Activated T-helper 2 cell treated with anti-CD3 and anti-CD28 coated beads, Interferon-gamma antibody, Interleukin-2, Interleukin-4, amounts not matched to agents 10 μg/mL and 5 μg/mL and 100 μg/mL, durations not matched to agents 14 hours and 24 hours and 36 hours (primary cell): ENCODE measurements around the gene CENPP. TPM values are rescaled to one million over a fixed set of nuclear protein-coding genes. Genes with fewer than 3 reads are reported as not detected.

Experiments
- DNase-seq: peaks from one replicate; pipeline ENCODE4 v3.0.0; 2021; ENCODE audit warnings: low spot score
- H3K27ac Mint-ChIP-seq: one replicate; pipeline ENCODE4 v1.8.0; 2021; ENCODE audit warnings: mixed read lengths
- H3K27me3 Mint-ChIP-seq: one replicate; pipeline ENCODE4 v1.8.0; 2021; ENCODE audit warnings: low read depth, mixed read lengths
- H3K36me3 Mint-ChIP-seq: one replicate; pipeline ENCODE4 v1.8.0; 2021; ENCODE audit warnings: low read depth, mixed read lengths
- H3K4me1 Mint-ChIP-seq: one replicate; pipeline ENCODE4 v1.8.0; 2021; ENCODE audit warnings: low read depth, mixed read lengths
- H3K4me3 Mint-ChIP-seq: one replicate; pipeline ENCODE4 v1.8.0; 2021; ENCODE audit warnings: low read depth, mild to moderate bottlenecking, moderate library complexity, mixed read lengths
- H3K9me3 Mint-ChIP-seq: one replicate; pipeline ENCODE4 v1.8.0; 2021; ENCODE audit warnings: mixed read lengths
- intact Hi-C: fragments of 100-400 bp; cut with micrococcal nuclease; formaldehyde crosslinking; loops from one replicate; pipeline ENCODE4 v1.15.1; 2023
- total RNA-seq: library from RNA; stranded (reverse); gene quantifications from 2 replicates; pipeline ENCODE4 v1.2.3, GENCODE V29; 2022

CENPP gene
- total RNA-seq, 1 donor from 2014 or later = 19.2 TPM

DNA sequence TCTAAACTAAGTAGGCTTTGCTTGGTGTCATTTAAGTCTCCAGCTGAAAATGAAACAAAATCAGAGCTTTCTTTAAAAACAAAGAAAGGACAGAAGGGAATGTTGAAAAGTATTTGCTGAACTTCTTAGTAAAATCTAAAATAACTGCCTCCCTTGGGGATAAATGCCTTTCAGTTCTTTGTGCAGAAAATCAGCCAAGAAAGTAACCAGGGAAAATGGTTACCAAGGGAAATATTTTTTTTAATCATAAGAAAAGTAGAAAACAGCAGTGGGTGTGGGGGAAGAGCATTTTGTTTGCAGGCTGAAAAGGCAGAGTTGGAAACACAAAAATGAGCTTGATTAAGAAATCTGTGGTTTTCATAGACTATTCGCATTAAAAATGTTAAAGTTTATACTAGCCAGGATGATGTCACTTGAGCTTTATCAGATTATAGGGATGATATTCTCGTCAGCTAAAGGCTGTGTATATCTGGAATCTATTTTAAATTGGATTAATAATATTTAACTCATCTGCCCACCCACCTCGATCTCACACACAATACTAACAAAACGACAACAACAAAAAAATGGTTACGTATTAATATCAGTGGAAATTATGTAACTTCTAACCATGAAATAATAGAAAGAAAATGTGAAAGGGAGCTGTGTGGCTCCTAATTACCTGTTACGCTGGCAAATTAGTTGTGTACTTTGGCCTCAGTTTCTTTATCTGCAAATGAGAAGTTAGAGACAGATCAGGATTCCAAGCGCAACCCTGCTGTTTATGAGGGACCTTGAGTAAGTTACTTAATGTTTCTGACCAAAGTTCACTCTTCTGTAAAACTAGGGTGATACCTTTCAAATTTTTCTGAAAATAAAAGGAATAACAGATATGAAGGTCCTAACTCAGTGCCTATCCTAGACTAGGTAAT, 210.4 kb downstream of the CENPP start, which contains the start of gene ECM2:
Gene ECM2 (minus strand): TSS at position 51 of the 911 bp plus-strand sequence. CDS start 13,124 bp downstream, outside the sequence.
- no peak for DNase-seq
- no peak within 1 kb of the TSS for H3K4me3 Mint-ChIP-seq
- no peaks in the 10 kb centered on the region for H3K9me3 Mint-ChIP-seq
- H3K27me3 Mint-ChIP-seq = no peaks in the 10 kb centered on the region
- no peak within 1 kb of the TSS for H3K27ac Mint-ChIP-seq
- intact Hi-C loops = no loop called here
- peaks cover 8% of the 10 kb centered on the region for H3K4me1 Mint-ChIP-seq
- no peaks in the 10 kb centered on the region for H3K36me3 Mint-ChIP-seq

DNA sequence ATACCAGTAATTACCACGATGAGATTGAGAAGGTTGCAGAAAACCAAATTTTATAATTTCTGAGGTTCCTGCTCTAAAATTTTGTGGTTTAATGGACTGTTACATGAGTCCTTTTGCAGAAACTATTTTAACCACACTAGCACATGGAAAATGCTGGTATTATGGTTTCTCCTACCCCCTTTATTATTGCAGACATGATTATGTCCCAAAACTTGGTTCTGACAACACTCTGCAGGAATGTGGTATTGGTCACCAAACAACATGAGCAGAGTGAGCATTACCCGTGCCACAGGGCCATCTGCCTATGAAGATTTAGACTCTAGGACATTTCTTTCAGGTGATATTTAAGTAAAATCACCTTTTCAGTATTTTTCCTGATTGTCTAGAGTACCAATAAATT, 212.8 kb downstream of the CENPP start:
- Mint-ChIP-seq H3K27me3 (no peaks in the 10 kb centered on the region), H3K36me3 (no peaks in the 10 kb centered on the region), H3K27ac (no peak overlapping the region), H3K9me3 (no peaks in the 10 kb centered on the region), H3K4me1 (peaks cover 8% of the 10 kb centered on the region), H3K4me3 (no peak overlapping the region)
- intact Hi-C loops = no loop called here
- DNase-seq = no peak

DNA sequence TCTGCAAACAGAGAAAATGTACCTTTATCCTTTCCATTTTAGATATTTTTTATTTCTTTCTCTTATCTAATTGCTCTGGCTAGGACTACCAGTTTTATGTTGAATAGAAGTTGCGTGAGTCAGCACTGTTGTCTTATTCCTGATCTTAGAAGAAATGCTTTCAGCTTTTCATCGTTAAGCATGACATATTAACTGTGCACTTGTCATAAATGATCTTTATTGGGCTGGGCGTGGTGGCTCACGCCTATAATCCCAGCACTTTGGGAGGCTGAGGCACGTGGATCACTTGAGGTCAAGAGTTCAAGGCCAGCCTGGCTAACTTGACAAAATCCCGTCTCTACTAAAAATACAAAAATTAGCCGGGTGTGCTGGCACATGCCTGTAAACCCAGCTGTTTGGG, 218.2 kb downstream of the CENPP start:
- no peaks in the 10 kb centered on the region for H3K9me3 Mint-ChIP-seq
- no peaks in the 10 kb centered on the region for H3K27me3 Mint-ChIP-seq

DNA sequence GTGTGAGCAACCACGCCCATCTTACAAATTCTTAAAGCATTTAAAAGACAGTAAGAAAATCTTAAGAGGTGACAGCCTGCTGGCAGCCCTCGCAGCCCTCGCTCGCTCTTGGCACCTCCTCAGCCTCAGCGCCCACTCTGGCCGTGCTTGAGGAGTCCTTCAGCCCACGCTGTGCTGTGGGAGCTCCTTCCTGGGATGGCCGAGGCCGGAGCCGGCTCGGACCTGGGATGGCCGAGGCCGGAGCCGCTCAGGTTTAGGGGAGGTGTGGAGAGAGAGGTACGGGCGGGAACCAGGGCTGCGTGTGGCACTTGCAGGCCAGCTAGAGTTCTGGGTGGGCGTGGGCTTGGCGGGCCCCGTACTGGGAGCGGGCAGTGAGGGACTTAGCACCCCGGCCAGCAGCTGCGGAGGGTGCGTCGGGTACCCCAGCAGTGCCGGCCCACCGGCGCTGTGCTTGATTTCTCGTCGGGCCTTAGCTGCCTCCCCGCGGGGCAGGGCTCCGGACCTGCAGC, 219.3 kb downstream of the CENPP start:
- no peak for DNase-seq
- Mint-ChIP-seq H3K27me3 (no peaks in the 10 kb centered on the region), H3K4me1 (no peaks in the 10 kb centered on the region), H3K4me3 (no peak overlapping the region), H3K27ac (no peak overlapping the region), H3K36me3 (no peaks in the 10 kb centered on the region), H3K9me3 (no peaks in the 10 kb centered on the region)
- intact Hi-C loops = no loop called here

More for the DNA sequence above, 218.2 kb downstream of the CENPP start:
- Mint-ChIP-seq H3K4me3 (no peak overlapping the region), H3K4me1 (no peaks in the 10 kb centered on the region), H3K36me3 (no peaks in the 10 kb centered on the region), H3K27ac (no peak overlapping the region)
- no peak for DNase-seq
- intact Hi-C loops = no loop called here

DNA sequence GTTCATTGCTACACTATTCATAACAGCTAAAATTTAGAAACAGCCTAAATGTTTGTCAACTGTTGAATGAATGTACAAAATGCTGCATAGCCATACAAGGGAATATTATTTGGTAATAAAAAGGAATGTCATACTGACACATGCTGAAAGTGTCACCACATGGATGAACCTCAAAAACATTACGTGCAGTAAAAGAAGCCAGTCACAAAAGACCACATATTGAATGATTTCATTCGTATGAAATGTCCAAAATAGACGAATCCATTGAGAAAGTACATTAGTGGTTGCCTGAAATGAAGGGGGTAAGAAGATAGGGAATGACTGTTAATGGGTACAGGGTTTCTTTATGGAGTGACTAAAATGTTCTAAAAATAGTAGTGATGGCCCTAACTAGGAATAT, 221.6 kb downstream of the CENPP start:
- intact Hi-C loops = no loop called here
- Mint-ChIP-seq H3K36me3 (no peaks in the 10 kb centered on the region), H3K27ac (no peak overlapping the region), H3K4me3 (no peak overlapping the region), H3K4me1 (no peaks in the 10 kb centered on the region), H3K9me3 (no peaks in the 10 kb centered on the region), H3K27me3 (no peaks in the 10 kb centered on the region)
- no peak for DNase-seq

DNA sequence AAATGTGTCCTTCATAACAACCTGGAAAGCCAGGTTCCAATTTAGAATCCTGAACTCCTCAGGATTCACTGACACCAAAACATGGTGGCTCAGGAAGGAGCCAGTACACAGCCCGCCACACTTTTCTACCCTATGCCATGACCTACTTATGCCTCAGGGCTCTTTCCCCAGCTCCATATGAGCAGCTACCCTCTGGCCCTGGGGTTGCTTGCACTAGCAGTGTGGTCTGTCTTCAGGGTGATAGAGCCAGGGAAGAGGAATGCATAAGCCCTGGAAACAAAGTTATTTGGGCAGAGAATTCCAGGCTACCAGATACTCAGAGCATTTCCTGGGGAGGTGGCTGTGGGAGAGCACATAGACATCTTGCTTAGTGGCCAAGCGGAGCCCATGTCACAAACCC, 225.0 kb downstream of the CENPP start:
- Mint-ChIP-seq H3K9me3 (no peaks in the 10 kb centered on the region), H3K36me3 (no peaks in the 10 kb centered on the region), H3K4me3 (no peak overlapping the region), H3K27me3 (no peaks in the 10 kb centered on the region), H3K27ac (no peak overlapping the region), H3K4me1 (peaks cover 3% of the 10 kb centered on the region)
- DNase-seq = no peak
- intact Hi-C loops = no loop called here

DNA sequence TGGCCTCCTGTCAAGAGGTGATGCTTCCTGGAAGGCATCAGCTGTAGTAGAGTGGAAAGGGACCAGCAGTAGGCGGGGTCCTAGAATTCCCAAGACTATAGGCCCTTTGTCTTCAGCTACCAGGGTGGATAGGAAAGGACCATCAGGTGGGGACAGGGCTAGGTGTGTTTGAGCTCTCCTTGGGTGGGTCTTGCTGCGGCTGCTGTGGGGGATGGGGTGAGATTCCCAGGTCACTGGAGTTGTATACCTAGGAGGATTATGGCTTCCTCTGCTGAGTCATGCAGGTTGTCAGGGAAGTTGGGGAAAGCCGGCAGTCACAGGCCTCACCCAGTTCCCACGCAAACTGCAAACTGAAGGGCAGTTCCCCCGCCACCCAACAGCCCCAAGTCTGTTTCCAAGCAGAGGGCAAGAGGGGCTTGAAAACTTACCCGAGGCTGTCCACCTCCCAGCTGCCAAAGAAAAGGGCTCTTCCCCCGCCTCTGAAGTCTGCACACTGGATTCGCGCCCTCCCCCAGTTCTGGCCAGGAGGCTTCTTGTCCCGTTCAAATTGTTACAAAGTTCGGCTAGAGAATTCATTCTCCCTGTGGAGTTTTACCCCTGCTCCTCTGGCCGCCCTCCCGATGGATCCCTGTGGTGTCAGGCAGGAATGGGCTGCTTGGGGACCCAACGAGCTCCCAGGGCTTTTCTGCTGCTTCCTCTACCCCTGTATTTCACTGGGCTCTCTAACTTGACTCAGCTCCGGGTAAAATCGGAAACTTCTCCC, 233.0 kb downstream of the CENPP start:
- Mint-ChIP-seq H3K36me3 (no peaks in the 10 kb centered on the region), H3K9me3 (no peaks in the 10 kb centered on the region), H3K27me3 (no peaks in the 10 kb centered on the region), H3K27ac (no peak overlapping the region), H3K4me1 (peaks cover 9% of the 10 kb centered on the region), H3K4me3 (no peak overlapping the region)
- intact Hi-C loops = no loop called here
- DNase-seq = no peak

DNA sequence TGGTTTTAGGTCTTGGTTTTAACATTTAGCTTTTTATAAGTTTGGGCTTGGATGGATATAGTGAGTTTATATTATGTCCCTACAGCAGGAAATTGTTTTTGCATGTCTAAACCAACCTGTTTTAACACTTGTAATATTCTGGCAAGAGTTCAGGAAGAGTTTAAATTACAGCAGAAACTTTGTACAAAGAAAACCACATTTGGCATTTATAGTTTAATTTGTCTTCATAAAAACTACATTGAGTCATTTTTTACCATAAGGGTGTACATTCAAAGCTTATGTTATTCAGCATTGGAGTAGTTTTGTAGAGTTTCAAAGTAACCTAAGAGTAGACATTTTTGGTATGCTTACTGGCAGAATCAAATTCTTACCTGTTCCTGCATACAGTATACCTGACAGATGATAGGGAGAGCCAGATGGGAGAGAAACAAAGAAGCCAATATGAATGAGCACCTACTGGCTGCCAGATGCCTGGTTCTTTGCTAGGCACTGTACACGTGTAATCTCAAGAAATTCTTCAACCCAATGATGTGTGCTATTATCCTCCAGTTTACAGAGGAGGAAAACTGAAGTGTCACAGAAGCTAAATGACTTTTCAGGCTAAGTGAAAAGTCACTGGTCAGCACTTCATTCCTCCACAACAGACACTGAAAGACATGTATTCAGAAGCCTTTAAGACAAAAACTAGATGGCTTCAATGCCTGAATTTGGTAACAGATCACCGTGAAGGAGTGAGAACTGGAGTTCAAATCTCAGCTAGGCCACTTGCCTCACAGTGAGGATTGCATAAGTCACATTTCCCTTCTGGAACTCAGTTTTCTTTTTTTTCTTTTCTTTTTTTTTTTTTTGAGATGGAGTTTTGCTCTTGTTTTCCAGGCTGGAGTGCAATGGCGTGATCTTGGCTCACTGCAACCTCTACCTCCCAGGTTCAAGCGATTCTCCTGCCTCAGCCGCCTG, 235.9 kb downstream of the CENPP start:
- no peak for DNase-seq
- Mint-ChIP-seq H3K4me1 (peaks cover 4% of the 10 kb centered on the region), H3K9me3 (peaks cover 6% of the 10 kb centered on the region), H3K27me3 (no peaks in the 10 kb centered on the region), H3K27ac (no peak overlapping the region), H3K4me3 (no peak overlapping the region), H3K36me3 (no peaks in the 10 kb centered on the region)
- intact Hi-C loops = no loop called here

DNA sequence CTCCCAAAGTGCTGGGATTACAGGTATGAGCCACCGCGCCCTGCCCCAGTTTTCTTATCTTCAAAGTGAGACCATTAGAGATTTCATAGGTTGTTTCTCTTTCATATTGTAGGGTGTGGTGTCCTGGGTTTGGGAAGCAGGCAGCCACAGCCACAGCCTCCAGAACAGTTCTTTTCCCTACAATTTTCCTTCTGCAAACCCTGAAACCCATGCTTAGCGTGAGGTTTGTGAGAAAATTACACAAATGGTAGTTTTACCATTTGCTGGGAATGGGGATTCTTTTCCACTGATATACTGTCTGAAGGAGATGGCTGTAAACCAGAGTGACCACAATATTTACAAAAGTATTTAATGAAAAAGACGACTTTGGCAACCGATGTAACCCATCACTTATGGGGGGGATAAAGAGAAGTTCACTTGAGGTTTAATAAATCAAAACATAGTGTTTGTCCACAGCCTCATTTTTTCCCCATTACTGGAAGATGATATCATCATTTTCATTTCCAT, 236.8 kb downstream of the CENPP start:
- Mint-ChIP-seq H3K9me3 (peaks cover 9% of the 10 kb centered on the region), H3K27ac (no peak overlapping the region), H3K4me3 (no peak overlapping the region), H3K4me1 (peaks cover 4% of the 10 kb centered on the region), H3K36me3 (no peaks in the 10 kb centered on the region), H3K27me3 (no peaks in the 10 kb centered on the region)
- DNase-seq = no peak
- intact Hi-C loops = no loop called here

DNA sequence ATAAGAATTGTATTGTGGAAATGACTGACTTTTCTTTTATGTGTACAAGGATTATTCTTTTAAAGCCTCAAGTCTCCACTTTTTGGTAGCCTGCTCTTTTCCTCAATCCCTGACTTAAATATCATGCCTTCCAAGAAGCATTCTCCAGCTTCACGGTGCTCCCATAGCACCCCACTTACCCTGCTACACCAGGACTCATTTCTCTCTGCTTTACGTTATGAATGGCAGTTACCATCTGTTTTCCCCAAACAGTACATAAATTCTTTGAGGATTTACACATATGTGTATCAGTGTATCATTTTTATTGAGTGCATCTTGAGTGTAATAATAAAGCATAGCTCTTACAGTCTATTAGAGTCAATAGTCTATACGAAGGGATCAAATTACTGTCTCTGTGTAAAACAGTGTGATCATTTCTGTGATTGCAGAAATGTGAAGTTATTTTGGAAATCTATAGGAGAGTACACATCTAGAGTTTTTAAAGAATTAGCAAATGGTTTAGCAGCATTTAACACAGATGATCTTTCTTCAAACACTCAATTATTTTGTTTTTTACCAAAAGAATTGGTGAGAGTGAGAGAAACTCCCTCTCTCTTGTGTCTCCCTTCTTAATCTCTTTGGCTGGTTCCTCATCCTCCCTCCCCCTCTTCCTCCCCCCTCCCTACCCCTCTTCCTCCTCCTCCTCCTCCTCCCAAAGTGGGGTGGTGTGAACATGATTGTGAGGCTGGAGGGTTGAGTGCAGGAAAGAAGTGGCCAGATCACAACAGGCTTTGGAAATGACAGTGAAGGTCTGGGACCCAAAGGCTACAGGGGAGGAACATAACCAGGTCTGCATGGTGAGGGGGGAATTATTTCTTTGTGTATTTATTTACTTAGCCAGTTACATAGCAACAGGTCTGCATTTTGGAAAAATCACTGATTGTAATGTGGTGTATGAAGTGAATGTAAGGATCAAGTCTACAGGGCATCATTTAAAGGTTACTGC, 237.7 kb downstream of the CENPP start:
- Mint-ChIP-seq H3K27ac (no peak overlapping the region), H3K4me3 (no peak overlapping the region), H3K9me3 (peaks cover 9% of the 10 kb centered on the region), H3K36me3 (no peaks in the 10 kb centered on the region), H3K4me1 (peaks cover 4% of the 10 kb centered on the region), H3K27me3 (no peaks in the 10 kb centered on the region)
- intact Hi-C loops = no loop called here
- no peak for DNase-seq

DNA sequence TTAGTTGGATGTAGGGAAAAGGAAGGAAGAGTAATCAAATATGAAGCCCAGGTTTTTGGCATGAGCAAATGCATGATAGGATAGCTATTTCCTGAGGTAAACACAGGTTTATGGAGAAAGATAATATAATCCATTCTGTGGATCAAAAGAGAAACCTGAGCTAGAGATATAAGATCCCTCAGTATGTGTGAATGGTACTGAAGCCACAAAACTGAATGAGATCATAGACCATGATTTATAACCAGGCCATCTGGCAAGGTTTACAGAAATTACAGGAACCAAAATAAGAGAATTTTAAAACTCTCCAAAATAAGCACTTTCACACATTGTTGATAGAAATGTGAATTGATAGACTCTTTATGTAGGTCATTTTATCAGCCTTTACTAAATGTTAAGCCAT, 238.8 kb downstream of the CENPP start:
- DNase-seq = no peak
- no peak overlapping the region for H3K4me3 Mint-ChIP-seq
- H3K4me1 Mint-ChIP-seq = peaks cover 4% of the 10 kb centered on the region
- H3K36me3 Mint-ChIP-seq = no peaks in the 10 kb centered on the region
- H3K9me3 Mint-ChIP-seq = peaks cover 9% of the 10 kb centered on the region
- no peaks in the 10 kb centered on the region for H3K27me3 Mint-ChIP-seq
- H3K27ac Mint-ChIP-seq = no peak overlapping the region
- intact Hi-C loops = no loop called here
